ENCODE data around the gene ARHGAP45. TPM values are rescaled to one million over a fixed set of nuclear protein-coding genes. Genes with fewer than 3 reads are reported as not detected.

Gene ARHGAP45
- total RNA-seq, 1 donor from 2014 or later, result 23.0 TPM

GRCh38 chr19:1103132-1103707 is 36.3 kb downstream of the ARHGAP45 start:
- no peak for DNase-seq (ENCODE audit: extremely low read depth, low read depth, low spot score)

- DNase-seq (ENCODE audit: extremely low read depth, low read depth, low spot score), result peak; percentile 85
Measured at GRCh38 chr19:1103708-1104310, 36.8 kb downstream of the ARHGAP45 start, which contains the start of gene GPX4. GPX4 (plus strand) TSS chr19:1103994; CDS start chr19:1104044, 50 bp downstream.

GRCh38 chr19:1104311-1105007 is 37.5 kb downstream of the ARHGAP45 start:
- no peak for DNase-seq (ENCODE audit: extremely low read depth, low read depth, low spot score)

- no peak for DNase-seq (ENCODE audit: extremely low read depth, low read depth, low spot score)
Measured at GRCh38 chr19:1105008-1105872, 38.3 kb downstream of the ARHGAP45 start.

- no peak for DNase-seq (ENCODE audit: extremely low read depth, low read depth, low spot score)
Measured at GRCh38 chr19:1105873-1106840, 39.2 kb downstream of the ARHGAP45 start.

GRCh38 chr19:1106841-1107660 is 40.1 kb downstream of the ARHGAP45 start:
- DNase-seq (ENCODE audit: extremely low read depth, low read depth, low spot score), result no peak

GRCh38 chr19:1107661-1108261 is 40.8 kb downstream of the ARHGAP45 start:
- DNase-seq (ENCODE audit: extremely low read depth, low read depth, low spot score), result no peak

- no peak for DNase-seq (ENCODE audit: extremely low read depth, low read depth, low spot score)
Measured at GRCh38 chr19:1108291-1109031, 41.5 kb downstream of the ARHGAP45 start.

GRCh38 chr19:1109032-1109551 is 42.1 kb downstream of the ARHGAP45 start:
- DNase-seq (ENCODE audit: extremely low read depth, low read depth, low spot score), result no peak

- no peak for DNase-seq (ENCODE audit: extremely low read depth, low read depth, low spot score)
Measured at GRCh38 chr19:1109697-1110671, 43.0 kb downstream of the ARHGAP45 start.

GRCh38 chr19:1110809-1111640 is 44.1 kb downstream of the ARHGAP45 start:
- no peak for DNase-seq (ENCODE audit: extremely low read depth, low read depth, low spot score)

GRCh38 chr19:1111641-1112267 is 44.8 kb downstream of the ARHGAP45 start:
- no peak for DNase-seq (ENCODE audit: extremely low read depth, low read depth, low spot score)

- DNase-seq (ENCODE audit: extremely low read depth, low read depth, low spot score), result no peak
Measured at GRCh38 chr19:1112268-1113029, 45.5 kb downstream of the ARHGAP45 start.

All from glomerular endothelial cell (primary cell).